OCI-LY7 (cell line): ENCODE results near the gene ZNF280A. TPM values are rescaled to one million over a fixed set of nuclear protein-coding genes. Genes with fewer than 3 reads are reported as not detected.
"Not testable (repeated sequence)": the region's sequence is repeated elsewhere in the genome, so short reads cannot be mapped to it uniquely, and the experiment has no call there.

Experiments used
- BruUV-seq: library from RNA; stranded (reverse); fragments of 400-500 nt; replicated peaks from 2 replicates; lab custom pipeline; 2021; lab: Mats Ljungman, UMichigan
- CTCF ChIA-PET: fragments of 300-600 bp; sonication (Branson Sonifier 250); formaldehyde crosslinking; loops from one replicate; lab custom pipeline; 2022; ENCODE audit warnings: antibody characterized with exemption; ENCODE audit not compliant: unreplicated experiment; lab: Charles Lee
- POLR2A ChIA-PET: fragments of 300-600 bp; sonication (Branson Sonifier 250); formaldehyde crosslinking; loops from one replicate; lab custom pipeline; 2022; ENCODE audit warnings: antibody characterized with exemption; lab: Charles Lee
- DNase-seq: peaks from one replicate; pipeline ENCODE4 v3.0.0-alpha.2; 2015; ENCODE audit warnings: low spot score
- H2AFZ ChIP-seq: fragments of 200-600 bp; sonication (generic), shearing (Covaris generic); 2 replicates; pipeline ENCODE4 v1.6.1; 2014; ENCODE audit warnings: mild to moderate bottlenecking, antibody characterized with exemption, low read length, moderate library complexity
- H3K27ac ChIP-seq: fragments of 200-600 bp; sonication (generic); 2 replicates; pipeline ENCODE4 v1.5.1; 2014; ENCODE audit warnings: mixed run types, low read depth, mild to moderate bottlenecking, moderate library complexity, low read length, inconsistent platforms; ENCODE audit not compliant: poor library complexity, severe bottlenecking
- H3K36me3 ChIP-seq: fragments of 200-600 bp; sonication (generic); 2 replicates; pipeline ENCODE4 v1.6.1; 2014; ENCODE audit warnings: mild to moderate bottlenecking, antibody characterized with exemption, low read length, moderate library complexity, mixed read lengths; ENCODE audit not compliant: insufficient read depth
- H3K4me1 ChIP-seq: fragments of 200-600 bp; sonication (generic); 2 replicates; pipeline ENCODE4 v1.5.1; 2014; ENCODE audit warnings: mild to moderate bottlenecking, low read length; ENCODE audit not compliant: insufficient read depth, poor library complexity, severe bottlenecking
- H3K4me2 ChIP-seq: fragments of 200-600 bp; sonication (generic); 2 replicates; pipeline ENCODE4 v1.6.1; 2014; ENCODE audit warnings: mild to moderate bottlenecking, low read length
- H3K4me3 ChIP-seq: fragments of 200-600 bp; sonication (generic); 2 replicates; pipeline ENCODE4 v1.5.1; 2014; ENCODE audit warnings: mild to moderate bottlenecking, low read depth, low read length; ENCODE audit not compliant: poor library complexity, severe bottlenecking
- H3K79me2 ChIP-seq: fragments of 200-600 bp; sonication (generic); 2 replicates; pipeline ENCODE4 v1.6.1; 2016; ENCODE audit warnings: low read depth, mild to moderate bottlenecking, low read length, moderate library complexity, mixed read lengths; ENCODE audit not compliant: insufficient read depth
- H3K9me2 ChIP-seq: fragments of 200-600 bp; sonication (generic); 2 replicates; pipeline ENCODE4 v1.6.1; 2016; ENCODE audit warnings: mild to moderate bottlenecking, low read length, mixed read lengths; ENCODE audit not compliant: insufficient read depth
- H3K9me3 ChIP-seq: fragments of 200-600 bp; sonication (generic); 2 replicates; pipeline ENCODE4 v1.6.1; 2014; ENCODE audit warnings: mild to moderate bottlenecking, mixed run types, low read length, mixed read lengths
- H4K20me1 ChIP-seq: fragments of 200-600 bp; sonication (generic); 2 replicates; pipeline ENCODE4 v1.6.1; 2014; ENCODE audit warnings: mild to moderate bottlenecking, antibody characterized with exemption, low read length, moderate library complexity, mixed read lengths; ENCODE audit not compliant: insufficient read depth
- CTCF ChIP-seq: fragments of 200-600 bp; sonication (generic); conservative IDR thresholded peaks from 2 replicates; pipeline ENCODE4 v1.5.1; 2014; ENCODE audit warnings: mild to moderate bottlenecking, antibody characterized with exemption, low read length, moderate library complexity, mixed read lengths
- EZH2phosphoT487 ChIP-seq: fragments of 200-600 bp; sonication (generic); IDR thresholded peaks from 2 replicates; pipeline ENCODE4 v1.6.1; 2018; ENCODE audit warnings: low read depth, borderline replicate concordance, mild to moderate bottlenecking, mixed run types, antibody characterized with exemption, low read length, moderate library complexity, mixed read lengths
- intact Hi-C: fragments of 100-400 bp; cut with micrococcal nuclease; formaldehyde crosslinking; loops from one replicate; pipeline ENCODE4 v1.10.0; 2022; ENCODE audit not compliant: unreplicated experiment
- total RNA-seq, 2 experiments: library from RNA; depleted of rRNA in 1 of 2; stranded (reverse); fragments of >200 nt in 1 of 2; shearing (Covaris generic) in 1 of 2; gene quantifications; 2 replicates each; pipeline ENCODE4 v1.2.3, GENCODE V29; 2014 to 2022

Gene ZNF280A
- total RNA-seq, 2 experiments from 2014 or later = not detected

- no TSS peak for BruUV-seq
- CTCF ChIA-PET = no interaction called here
- H2AFZ ChIP-seq = no peak overlapping the region
Observed at GRCh38 chr22:22519591-22519990, 479 bp downstream of the ZNF280A start.

GRCh38 chr22:22516992-22517391, 3.1 kb downstream of the ZNF280A start:
- H3K4me1 ChIP-seq = peaks cover 13% of the 10 kb centered on the region
- H3K27ac ChIP-seq = no peak overlapping the region
- no peaks in the 10 kb centered on the region for H3K79me2 ChIP-seq
- no peaks in the 10 kb centered on the region for H4K20me1 ChIP-seq
- CTCF ChIA-PET = no interaction called here
- H3K4me3 ChIP-seq = no peak overlapping the region
- no peak overlapping the region for H2AFZ ChIP-seq
- TF ChIP-seq EZH2phosphoT487 (no peak), CTCF (no peak)
- POLR2A ChIA-PET = no interaction called here
- H3K9me3 ChIP-seq = no peaks in the 10 kb centered on the region
- H3K9me2 ChIP-seq = no peaks in the 10 kb centered on the region
- no peak for DNase-seq
- intact Hi-C loops = no loop called here
- no TSS peak for BruUV-seq
- no peak overlapping the region for H3K4me2 ChIP-seq
- no peaks in the 10 kb centered on the region for H3K36me3 ChIP-seq

More at GRCh38 chr22:22519591-22519990, 479 bp downstream of the ZNF280A start:
- Histone ChIP-seq H3K9me2 (no peaks in the 10 kb centered on the region), H3K4me3 (no peak overlapping the region), H3K27ac (no peak overlapping the region), H3K36me3 (no peaks in the 10 kb centered on the region), H3K4me1 (peaks cover 20% of the 10 kb centered on the region), H3K4me2 (no peak overlapping the region), H3K9me3 (no peaks in the 10 kb centered on the region), H3K79me2 (no peaks in the 10 kb centered on the region), H4K20me1 (no peaks in the 10 kb centered on the region)
- POLR2A ChIA-PET = interaction anchor here (0.5 to 1.2 kb wide), 3 partner anchors 11 to 119 kb away, joined by 3 to 6 read pairs (median 4); partner anchors contain the start of gene ZNF280B
- TF ChIP-seq EZH2phosphoT487 (no peak), CTCF (no peak)
- intact Hi-C loops = no loop called here
- no peak for DNase-seq

- H4K20me1 ChIP-seq = no peaks in the 10 kb centered on the region
- H3K4me1 ChIP-seq = peaks cover 7% of the 10 kb centered on the region
- TF ChIP-seq EZH2phosphoT487 (no peak), CTCF (no peak)
- no peak for DNase-seq
- ChIA-PET CTCF (no interaction called here), POLR2A (no interaction called here)
- no peak overlapping the region for H3K27ac ChIP-seq
- H3K4me2 ChIP-seq = no peak overlapping the region
- H3K9me2 ChIP-seq = no peaks in the 10 kb centered on the region
- no peaks in the 10 kb centered on the region for H3K9me3 ChIP-seq
- no peak overlapping the region for H2AFZ ChIP-seq
- no peaks in the 10 kb centered on the region for H3K79me2 ChIP-seq
- intact Hi-C loops = no loop called here
- BruUV-seq = no TSS peak
- H3K4me3 ChIP-seq = no peak overlapping the region
- no peaks in the 10 kb centered on the region for H3K36me3 ChIP-seq
Observed at GRCh38 chr22:22515890-22516289, 4.2 kb downstream of the ZNF280A start.

- H3K4me3 ChIP-seq, H2AFZ ChIP-seq, DNase-seq, H3K79me2 ChIP-seq, H3K27ac ChIP-seq, H3K4me1 ChIP-seq, H3K4me2 ChIP-seq, BruUV-seq, CTCF ChIA-PET, POLR2A ChIA-PET, H3K36me3 ChIP-seq, H3K9me3 ChIP-seq, H3K9me2 ChIP-seq, intact Hi-C loops, H4K20me1 ChIP-seq: not testable (repeated sequence)
Observed at GRCh38 chr22:22514431-22514830, 5.6 kb downstream of the ZNF280A start.
